K562 (cell line): ENCODE measurements around the gene HMGXB3. TPM values are rescaled to one million over a fixed set of nuclear protein-coding genes. Genes with fewer than 3 reads are reported as not detected.

Experiments used
- GATAD2A ChIP-seq: fragments of 450-650 bp; IDR thresholded peaks from 2 replicates; pipeline ENCODE4 v1.6.1; 2017
- PATZ1 ChIP-seq: fragments of 250-450 bp; sonication (Bioruptor Pico); IDR thresholded peaks from 2 replicates; pipeline ENCODE4 v1.5.0; 2020; ENCODE audit warnings: mild to moderate bottlenecking, borderline replicate concordance
- U2AF1 ChIP-seq: fragments of 200-400 bp; formaldehyde crosslinking; optimal IDR thresholded peaks from 2 replicates; pipeline ENCODE3; 2017; ENCODE audit warnings: mild to moderate bottlenecking, low read depth, low read length, moderate library complexity
- UBTF ChIP-seq, 2 experiments: IDR thresholded peaks; 2 replicates each; pipeline ENCODE4 v1.6.1; 2012; ENCODE audit warnings: improper control_type of control experiment in 2 of 2, low read depth in 2 of 2, low read length in 2 of 2, borderline replicate concordance in 1 of 2
- ZBTB1 ChIP-seq: sonication (generic); formaldehyde crosslinking; IDR thresholded peaks from 2 replicates; pipeline ENCODE4 v1.8.1; 2023; ENCODE audit warnings: missing genetic modification reagents, low read depth, mild to moderate bottlenecking, borderline replicate concordance
- ZNF395 ChIP-seq: fragments of 200-800 bp; sonication (Bioruptor generic); IDR thresholded peaks from 2 replicates; pipeline ENCODE4 v1.6.1; 2017; ENCODE audit warnings: missing genetic modification characterization, missing compliant biosample characterization
- polyA plus RNA-seq, 8 experiments: library from polyadenylated mRNA; depleted of rRNA in 4 of 8; stranded (reverse) in 5 of 8; unstranded in 3 of 8; fragments of >200 nt; fragmentation: Nextera tagmentation in 2 of 8; fragmentation: Illumina TruSeq in 1 of 8; extraction: Ambion mirVana in 2 of 8; extraction: Trizol in 1 of 8; gene quantifications; 2 replicates each; pipeline versions ENCODE4 v1.2.1 to v1.2.3, GENCODE V29; 2011 to 2014; ENCODE audit warnings: inconsistent platforms in 1 of 8, missing spikeins in 1 of 8
- total RNA-seq, 7 experiments: library from RNA; depleted of rRNA in 6 of 7; stranded (reverse); fragments of >200 nt in 6 of 7; fragmentation: Illumina TruSeq in 2 of 7; extraction: Trizol in 2 of 7; gene quantifications; 2 replicates each; pipeline versions ENCODE4 v1.2.1 to v1.2.3, GENCODE V29; 2011 to 2021; ENCODE audit warnings: low replicate concordance in 1 of 7
- TF ChIP-seq, protein P1 (sequence below): sonication (generic); formaldehyde crosslinking; IDR thresholded peaks from 2 replicates; pipeline ENCODE4 v1.8.0; 2023; ENCODE audit warnings: missing genetic modification reagents, mild to moderate bottlenecking, borderline replicate concordance
- TF ChIP-seq, protein P2 (sequence below): fragments of 150-350 bp; conservative IDR thresholded peaks from 2 replicates; pipeline ENCODE4 v1.6.1; 2014; ENCODE audit warnings: low read length

HMGXB3 gene
- total and polyA plus RNA-seq, 9 of the 15 experiments (the other 6 are each of a cell fraction or from before 2014, with no cell fraction given), result 1.8 to 44.1 (median 32.2) TPM

DNA sequence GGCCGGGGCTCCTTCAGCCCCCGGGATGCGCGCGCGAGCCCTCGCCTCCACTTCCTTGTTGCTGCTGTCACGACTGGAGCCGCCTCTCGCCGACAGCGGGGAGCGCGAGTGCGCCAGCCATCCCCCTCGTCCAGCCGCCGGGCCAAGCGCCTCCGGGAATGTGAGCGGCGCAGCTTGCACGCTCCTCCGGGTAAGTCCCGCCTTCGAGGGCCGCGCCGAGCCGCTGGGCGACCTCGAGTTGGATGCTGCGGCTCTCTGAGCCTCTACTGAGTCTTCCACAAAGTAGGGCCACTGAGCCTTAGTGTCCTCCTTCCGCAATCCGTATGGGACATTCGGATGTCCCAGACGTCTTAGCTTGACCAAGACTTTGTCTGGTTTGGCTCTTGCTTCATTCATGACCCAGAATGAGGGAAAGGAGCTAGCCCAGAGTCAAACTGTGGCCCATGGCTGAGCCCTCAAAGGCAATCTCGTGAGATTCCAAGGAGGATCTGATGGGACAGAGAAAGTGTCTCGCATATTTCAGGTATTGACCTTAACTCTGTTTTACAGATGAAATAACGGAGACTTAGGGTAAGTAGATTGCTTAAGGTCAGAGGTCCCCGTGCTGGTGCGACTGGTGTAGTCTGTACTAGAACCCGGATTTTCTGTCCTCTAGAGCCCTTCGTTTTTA is 586 bp downstream of the HMGXB3 start (continued):
- TF ChIP-seq, protein P1, sequence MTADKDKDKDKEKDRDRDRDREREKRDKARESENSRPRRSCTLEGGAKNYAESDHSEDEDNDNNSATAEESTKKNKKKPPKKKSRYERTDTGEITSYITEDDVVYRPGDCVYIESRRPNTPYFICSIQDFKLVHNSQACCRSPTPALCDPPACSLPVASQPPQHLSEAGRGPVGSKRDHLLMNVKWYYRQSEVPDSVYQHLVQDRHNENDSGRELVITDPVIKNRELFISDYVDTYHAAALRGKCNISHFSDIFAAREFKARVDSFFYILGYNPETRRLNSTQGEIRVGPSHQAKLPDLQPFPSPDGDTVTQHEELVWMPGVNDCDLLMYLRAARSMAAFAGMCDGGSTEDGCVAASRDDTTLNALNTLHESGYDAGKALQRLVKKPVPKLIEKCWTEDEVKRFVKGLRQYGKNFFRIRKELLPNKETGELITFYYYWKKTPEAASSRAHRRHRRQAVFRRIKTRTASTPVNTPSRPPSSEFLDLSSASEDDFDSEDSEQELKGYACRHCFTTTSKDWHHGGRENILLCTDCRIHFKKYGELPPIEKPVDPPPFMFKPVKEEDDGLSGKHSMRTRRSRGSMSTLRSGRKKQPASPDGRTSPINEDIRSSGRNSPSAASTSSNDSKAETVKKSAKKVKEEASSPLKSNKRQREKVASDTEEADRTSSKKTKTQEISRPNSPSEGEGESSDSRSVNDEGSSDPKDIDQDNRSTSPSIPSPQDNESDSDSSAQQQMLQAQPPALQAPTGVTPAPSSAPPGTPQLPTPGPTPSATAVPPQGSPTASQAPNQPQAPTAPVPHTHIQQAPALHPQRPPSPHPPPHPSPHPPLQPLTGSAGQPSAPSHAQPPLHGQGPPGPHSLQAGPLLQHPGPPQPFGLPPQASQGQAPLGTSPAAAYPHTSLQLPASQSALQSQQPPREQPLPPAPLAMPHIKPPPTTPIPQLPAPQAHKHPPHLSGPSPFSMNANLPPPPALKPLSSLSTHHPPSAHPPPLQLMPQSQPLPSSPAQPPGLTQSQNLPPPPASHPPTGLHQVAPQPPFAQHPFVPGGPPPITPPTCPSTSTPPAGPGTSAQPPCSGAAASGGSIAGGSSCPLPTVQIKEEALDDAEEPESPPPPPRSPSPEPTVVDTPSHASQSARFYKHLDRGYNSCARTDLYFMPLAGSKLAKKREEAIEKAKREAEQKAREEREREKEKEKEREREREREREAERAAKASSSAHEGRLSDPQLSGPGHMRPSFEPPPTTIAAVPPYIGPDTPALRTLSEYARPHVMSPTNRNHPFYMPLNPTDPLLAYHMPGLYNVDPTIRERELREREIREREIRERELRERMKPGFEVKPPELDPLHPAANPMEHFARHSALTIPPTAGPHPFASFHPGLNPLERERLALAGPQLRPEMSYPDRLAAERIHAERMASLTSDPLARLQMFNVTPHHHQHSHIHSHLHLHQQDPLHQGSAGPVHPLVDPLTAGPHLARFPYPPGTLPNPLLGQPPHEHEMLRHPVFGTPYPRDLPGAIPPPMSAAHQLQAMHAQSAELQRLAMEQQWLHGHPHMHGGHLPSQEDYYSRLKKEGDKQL, result no peak
- TF ChIP-seq, protein P2, sequence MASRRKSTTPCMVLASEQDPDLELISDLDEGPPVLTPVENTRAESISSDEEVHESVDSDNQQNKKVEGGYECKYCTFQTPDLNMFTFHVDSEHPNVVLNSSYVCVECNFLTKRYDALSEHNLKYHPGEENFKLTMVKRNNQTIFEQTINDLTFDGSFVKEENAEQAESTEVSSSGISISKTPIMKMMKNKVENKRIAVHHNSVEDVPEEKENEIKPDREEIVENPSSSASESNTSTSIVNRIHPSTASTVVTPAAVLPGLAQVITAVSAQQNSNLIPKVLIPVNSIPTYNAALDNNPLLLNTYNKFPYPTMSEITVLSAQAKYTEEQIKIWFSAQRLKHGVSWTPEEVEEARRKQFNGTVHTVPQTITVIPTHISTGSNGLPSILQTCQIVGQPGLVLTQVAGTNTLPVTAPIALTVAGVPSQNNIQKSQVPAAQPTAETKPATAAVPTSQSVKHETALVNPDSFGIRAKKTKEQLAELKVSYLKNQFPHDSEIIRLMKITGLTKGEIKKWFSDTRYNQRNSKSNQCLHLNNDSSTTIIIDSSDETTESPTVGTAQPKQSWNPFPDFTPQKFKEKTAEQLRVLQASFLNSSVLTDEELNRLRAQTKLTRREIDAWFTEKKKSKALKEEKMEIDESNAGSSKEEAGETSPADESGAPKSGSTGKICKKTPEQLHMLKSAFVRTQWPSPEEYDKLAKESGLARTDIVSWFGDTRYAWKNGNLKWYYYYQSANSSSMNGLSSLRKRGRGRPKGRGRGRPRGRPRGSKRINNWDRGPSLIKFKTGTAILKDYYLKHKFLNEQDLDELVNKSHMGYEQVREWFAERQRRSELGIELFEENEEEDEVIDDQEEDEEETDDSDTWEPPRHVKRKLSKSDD, result 0 out of 2 replicates have a peak, but pooled peaks have one; percentile 11
- TF ChIP-seq PATZ1 (CRISPR knock-in tag), result no peak
- no peak for TF ChIP-seq GATAD2A
- TF ChIP-seq UBTF (IDR thresholded peaks at IDR 0.05; ENCODE audit: borderline replicate concordance in 1 of 2, low read depth in 2 of 2, low read length in 2 of 2), result 0 out of 4 replicates have a peak, but pooled peaks of 1 of the 2 experiments have one; percentile 65
- no peak for TF ChIP-seq ZNF395
- TF ChIP-seq U2AF1, result peak; percentile 61
- peak; percentile 4; the same call in 1 of the 2 replicates for TF ChIP-seq ZBTB1 (CRISPR knock-in tag)
